MCF 10A (cell line): ENCODE results near the gene MAML2. TPM values are rescaled to one million over a fixed set of nuclear protein-coding genes. Genes with fewer than 3 reads are reported as not detected.

Experiments
- BruUV-seq: library from RNA; stranded (reverse); fragments of 400-500 nt; replicated peaks from 2 replicates; lab custom pipeline; 2021; lab: Mats Ljungman, UMichigan
- CTCF ChIA-PET: fragments of 300-600 bp; sonication (Branson Sonifier 250); formaldehyde crosslinking; extraction: SDS; loops from one replicate; lab custom pipeline; 2021; ENCODE audit warnings: antibody characterized with exemption, inconsistent platforms; lab: Yijun Ruan, JAX
- POLR2A ChIA-PET: fragments of 300-600, 350-650 bp; sonication (Branson Sonifier 250); formaldehyde crosslinking; extraction: SDS; loops from one replicate; lab custom pipeline; 2020; ENCODE audit warnings: antibody characterized with exemption, inconsistent platforms; lab: Yijun Ruan, JAX
- DNase-seq: peaks from one replicate; pipeline ENCODE4 v3.0.0-alpha.2; 2018; ENCODE audit not compliant: unreplicated experiment
- H3K27ac Mint-ChIP-seq: one replicate; pipeline ENCODE4 v1.8.0; 2022; ENCODE audit warnings: mild to moderate bottlenecking, low read depth, mixed read lengths; ENCODE audit not compliant: unreplicated experiment
- H3K27me3 Mint-ChIP-seq: one replicate; pipeline ENCODE4 v1.8.0; 2022; ENCODE audit warnings: mixed read lengths; ENCODE audit not compliant: insufficient read depth, unreplicated experiment
- H3K36me3 Mint-ChIP-seq: one replicate; pipeline ENCODE4 v1.8.0; 2022; ENCODE audit warnings: mild to moderate bottlenecking, moderate library complexity, mixed read lengths; ENCODE audit not compliant: insufficient read depth, unreplicated experiment
- H3K4me1 Mint-ChIP-seq: one replicate; pipeline ENCODE4 v1.8.0; 2022; ENCODE audit warnings: mixed read lengths; ENCODE audit not compliant: insufficient read depth, unreplicated experiment
- H3K4me3 Mint-ChIP-seq: one replicate; pipeline ENCODE4 v1.8.0; 2022; ENCODE audit warnings: mild to moderate bottlenecking, moderate library complexity, mixed read lengths; ENCODE audit not compliant: unreplicated experiment
- H3K9me3 Mint-ChIP-seq: one replicate; pipeline ENCODE4 v1.8.0; 2022; ENCODE audit warnings: mixed read lengths; ENCODE audit not compliant: unreplicated experiment
- CTCF ChIP-seq: fragments of 200-600 bp; IDR thresholded peaks from one replicate; pipeline ENCODE4 v1.8.0; 2022; ENCODE audit warnings: antibody characterized with exemption, mild to moderate bottlenecking; ENCODE audit not compliant: unreplicated experiment
- intact Hi-C: fragments of 100-400 bp; cut with micrococcal nuclease; formaldehyde crosslinking; loops from 2 replicates; pipeline ENCODE4 v1.14.1; 2022
- total RNA-seq: library from RNA; stranded (reverse); gene quantifications from 2 replicates; pipeline ENCODE4 v1.2.3, GENCODE V29; 2022

The MAML2 gene
- total RNA-seq, 1 experiment from 2014 or later = 8.6 TPM

GRCh38 chr11:96267496-96268032 lies 75.4 kb downstream of the MAML2 start:
- Mint-ChIP-seq H3K27me3 (no peaks in the 10 kb centered on the region), H3K27ac (peak overlapping the region; percentile 96), H3K4me3 (no peak overlapping the region), H3K9me3 (peaks cover 9% of the 10 kb centered on the region), H3K4me1 (peaks cover 30% of the 10 kb centered on the region), H3K36me3 (peaks cover 19% of the 10 kb centered on the region)
- TF ChIP-seq CTCF = no peak
- intact Hi-C loops = no loop called here
- ChIA-PET CTCF (interaction anchor here (1.2 to 4.4 kb wide), 2 partner anchors 75 to 212 kb away, joined by 3 to 19 read pairs; partner anchors contain the start of gene MAML2), POLR2A (interaction anchor here (1.1 to 7.1 kb wide), 4 partner anchors 11 to 41 kb away, joined by 4 to 76 read pairs (median 20); no protein-coding TSS in a partner anchor)
- no peak for DNase-seq
- no TSS peak for BruUV-seq

GRCh38 chr11:96267001-96267495 lies 75.9 kb downstream of the MAML2 start:
- peak overlapping the region; percentile 96 for H3K27ac Mint-ChIP-seq
- intact Hi-C loops = no loop called here
- H3K4me3 Mint-ChIP-seq = no peak overlapping the region
- peaks cover 30% of the 10 kb centered on the region for H3K4me1 Mint-ChIP-seq
- ChIA-PET CTCF (interaction anchor here (1.0 to 4.4 kb wide), 3 partner anchors 74 to 212 kb away, joined by 3 to 19 read pairs (median 3); partner anchors contain the start of gene MAML2), POLR2A (interaction anchor here (1.1 to 7.1 kb wide), 4 partner anchors 11 to 40 kb away, joined by 4 to 76 read pairs (median 20); no protein-coding TSS in a partner anchor)
- BruUV-seq = TSS peak; percentile 22
- H3K9me3 Mint-ChIP-seq = peaks cover 7% of the 10 kb centered on the region
- peaks cover 16% of the 10 kb centered on the region for H3K36me3 Mint-ChIP-seq
- TF ChIP-seq CTCF = no peak
- H3K27me3 Mint-ChIP-seq = no peaks in the 10 kb centered on the region
- DNase-seq = no peak

- CTCF ChIA-PET = interaction anchor here (0.9 to 4.4 kb wide), 5 partner anchors 10 to 77 kb away, joined by 3 to 19 read pairs (median 6); partner anchors contain the start of gene MAML2
- peak overlapping the region; percentile 96 for H3K27ac Mint-ChIP-seq
- no peak for TF ChIP-seq CTCF
- H3K36me3 Mint-ChIP-seq = peaks cover 11% of the 10 kb centered on the region
- H3K27me3 Mint-ChIP-seq = no peaks in the 10 kb centered on the region
- peaks cover 30% of the 10 kb centered on the region for H3K4me1 Mint-ChIP-seq
- intact Hi-C loops = no loop called here
- no peak for DNase-seq
- BruUV-seq = no TSS peak
- no peak overlapping the region for H3K4me3 Mint-ChIP-seq
- H3K9me3 Mint-ChIP-seq = no peaks in the 10 kb centered on the region
- POLR2A ChIA-PET = interaction anchor here (1.5 to 7.1 kb wide), 3 partner anchors 12 to 41 kb away, joined by 9 to 76 read pairs (median 32); no protein-coding TSS in a partner anchor
Observed at GRCh38 chr11:96265972-96266371, 77.0 kb downstream of the MAML2 start.

- DNase-seq = no peak
- Mint-ChIP-seq H3K27me3 (no peaks in the 10 kb centered on the region), H3K36me3 (peaks cover 8% of the 10 kb centered on the region), H3K9me3 (no peaks in the 10 kb centered on the region), H3K27ac (peak overlapping the region; percentile 96), H3K4me1 (peaks cover 33% of the 10 kb centered on the region), H3K4me3 (no peak overlapping the region)
- no TSS peak for BruUV-seq
- ChIA-PET POLR2A (interaction anchor here (1.7 to 7.1 kb wide), 4 partner anchors 13 to 77 kb away, joined by 5 to 76 read pairs (median 26); no protein-coding TSS in a partner anchor), CTCF (interaction anchor here (0.9 to 4.4 kb wide), 6 partner anchors 8 to 142 kb away, joined by 4 to 19 read pairs (median 6); partner anchors contain the start of gene MAML2)
- intact Hi-C loops = no loop called here
- TF ChIP-seq CTCF = no peak
Observed at GRCh38 chr11:96265220-96265737, 77.7 kb downstream of the MAML2 start.
